Measurements from ENCODE around the gene LEUTX.

Gene LEUTX

GRCh38 chr19:39778763-39779162 is at the start of gene LEUTX:
LEUTX (plus strand) TSS chr19:39778854; CDS start chr19:39778921, 67 bp downstream.
- no peaks in the 10 kb centered on the region for H3K36me3 ChIP-seq (ENCODE audit: control insufficient read depth, insufficient read depth, low read length)
- H3K9ac ChIP-seq (ENCODE audit: low read depth, low read length), result no peak within 1 kb of the TSS
- H3K9me3 ChIP-seq (ENCODE audit: control insufficient read depth, insufficient read depth, low read length), result no peaks in the 10 kb centered on the region
- H3K4me3 ChIP-seq (ENCODE audit: low read depth, low read length), result no peak within 1 kb of the TSS
- H3K27ac ChIP-seq (ENCODE audit: low read depth, low read length), result no peak within 1 kb of the TSS
- H3K27me3 ChIP-seq (ENCODE audit: control insufficient read depth, insufficient read depth, low read length), result no peaks in the 10 kb centered on the region
- no peaks in the 10 kb centered on the region for H3K4me1 ChIP-seq (ENCODE audit: control insufficient read depth, insufficient read depth, low read length)

- H3K9me3 ChIP-seq (ENCODE audit: control insufficient read depth, insufficient read depth, low read length), result no peaks in the 10 kb centered on the region
- H3K27ac ChIP-seq (ENCODE audit: low read depth, low read length), result no peak overlapping the region
- H3K4me1 ChIP-seq (ENCODE audit: control insufficient read depth, insufficient read depth, low read length), result no peaks in the 10 kb centered on the region
- no peak overlapping the region for H3K9ac ChIP-seq (ENCODE audit: low read depth, low read length)
- H3K36me3 ChIP-seq (ENCODE audit: control insufficient read depth, insufficient read depth, low read length), result no peaks in the 10 kb centered on the region
- no peak overlapping the region for H3K4me3 ChIP-seq (ENCODE audit: low read depth, low read length)
- H3K27me3 ChIP-seq (ENCODE audit: control insufficient read depth, insufficient read depth, low read length), result no peaks in the 10 kb centered on the region
These were observed 49.1 kb upstream of the LEUTX start for GRCh38 chr19:39729594-39729993.

GRCh38 chr19:39731685-39732084 is 47.0 kb upstream of the LEUTX start:
- Histone ChIP-seq H3K4me3 (ENCODE audit: low read depth, low read length) (no peak overlapping the region), H3K4me1 (ENCODE audit: control insufficient read depth, insufficient read depth, low read length) (no peaks in the 10 kb centered on the region), H3K36me3 (ENCODE audit: control insufficient read depth, insufficient read depth, low read length) (no peaks in the 10 kb centered on the region), H3K27ac (ENCODE audit: low read depth, low read length) (no peak overlapping the region), H3K9me3 (ENCODE audit: control insufficient read depth, insufficient read depth, low read length) (no peaks in the 10 kb centered on the region), H3K9ac (ENCODE audit: low read depth, low read length) (no peak overlapping the region), H3K27me3 (ENCODE audit: control insufficient read depth, insufficient read depth, low read length) (no peaks in the 10 kb centered on the region)

- Histone ChIP-seq H3K27ac (ENCODE audit: low read depth, low read length) (no peak overlapping the region), H3K27me3 (ENCODE audit: control insufficient read depth, insufficient read depth, low read length) (no peaks in the 10 kb centered on the region), H3K36me3 (ENCODE audit: control insufficient read depth, insufficient read depth, low read length) (no peaks in the 10 kb centered on the region), H3K9me3 (ENCODE audit: control insufficient read depth, insufficient read depth, low read length) (no peaks in the 10 kb centered on the region), H3K4me1 (ENCODE audit: control insufficient read depth, insufficient read depth, low read length) (no peaks in the 10 kb centered on the region; the same call in 1 of the 2 replicates), H3K9ac (ENCODE audit: low read depth, low read length) (no peak overlapping the region), H3K4me3 (ENCODE audit: low read depth, low read length) (no peak overlapping the region)
These were observed 44.8 kb upstream of the LEUTX start for GRCh38 chr19:39733841-39734240.

- Histone ChIP-seq H3K9ac (ENCODE audit: low read depth, low read length) (no peak overlapping the region), H3K9me3 (ENCODE audit: control insufficient read depth, insufficient read depth, low read length) (no peaks in the 10 kb centered on the region), H3K27ac (ENCODE audit: low read depth, low read length) (no peak overlapping the region), H3K36me3 (ENCODE audit: control insufficient read depth, insufficient read depth, low read length) (no peaks in the 10 kb centered on the region), H3K4me3 (ENCODE audit: low read depth, low read length) (no peak overlapping the region), H3K27me3 (ENCODE audit: control insufficient read depth, insufficient read depth, low read length) (no peaks in the 10 kb centered on the region), H3K4me1 (ENCODE audit: control insufficient read depth, insufficient read depth, low read length) (no peaks in the 10 kb centered on the region; the same call in 1 of the 2 replicates)
These were observed 43.0 kb upstream of the LEUTX start for GRCh38 chr19:39735688-39736087.

- H3K4me3 ChIP-seq (ENCODE audit: low read depth, low read length), result no peak overlapping the region
- H3K36me3 ChIP-seq (ENCODE audit: control insufficient read depth, insufficient read depth, low read length), result no peaks in the 10 kb centered on the region
- no peak overlapping the region for H3K27ac ChIP-seq (ENCODE audit: low read depth, low read length)
- no peak overlapping the region for H3K9ac ChIP-seq (ENCODE audit: low read depth, low read length)
- no peaks in the 10 kb centered on the region for H3K27me3 ChIP-seq (ENCODE audit: control insufficient read depth, insufficient read depth, low read length)
- no peaks in the 10 kb centered on the region; the same call in 1 of the 2 replicates for H3K4me1 ChIP-seq (ENCODE audit: control insufficient read depth, insufficient read depth, low read length)
- H3K9me3 ChIP-seq (ENCODE audit: control insufficient read depth, insufficient read depth, low read length), result no peaks in the 10 kb centered on the region
These were observed 42.6 kb upstream of the LEUTX start for GRCh38 chr19:39736088-39736487.

- Histone ChIP-seq H3K9me3 (ENCODE audit: control insufficient read depth, insufficient read depth, low read length) (no peaks in the 10 kb centered on the region), H3K9ac (ENCODE audit: low read depth, low read length) (no peak overlapping the region), H3K4me3 (ENCODE audit: low read depth, low read length) (no peak overlapping the region), H3K4me1 (ENCODE audit: control insufficient read depth, insufficient read depth, low read length) (no peaks in the 10 kb centered on the region; the same call in 1 of the 2 replicates), H3K36me3 (ENCODE audit: control insufficient read depth, insufficient read depth, low read length) (no peaks in the 10 kb centered on the region), H3K27ac (ENCODE audit: low read depth, low read length) (no peak overlapping the region), H3K27me3 (ENCODE audit: control insufficient read depth, insufficient read depth, low read length) (no peaks in the 10 kb centered on the region)
These were observed 41.3 kb upstream of the LEUTX start for GRCh38 chr19:39737351-39737750.

GRCh38 chr19:39737891-39738290 is 40.8 kb upstream of the LEUTX start, which contains the start of gene CLC:
CLC (minus strand) TSS chr19:39738029; CDS start chr19:39737952, 77 bp downstream.
- Histone ChIP-seq H3K9ac (ENCODE audit: low read depth, low read length) (no peak within 1 kb of the TSS), H3K36me3 (ENCODE audit: control insufficient read depth, insufficient read depth, low read length) (no peaks in the 10 kb centered on the region), H3K4me3 (ENCODE audit: low read depth, low read length) (no peak within 1 kb of the TSS), H3K27me3 (ENCODE audit: control insufficient read depth, insufficient read depth, low read length) (no peaks in the 10 kb centered on the region), H3K27ac (ENCODE audit: low read depth, low read length) (no peak within 1 kb of the TSS), H3K4me1 (ENCODE audit: control insufficient read depth, insufficient read depth, low read length) (no peaks in the 10 kb centered on the region; the same call in 1 of the 2 replicates), H3K9me3 (ENCODE audit: control insufficient read depth, insufficient read depth, low read length) (no peaks in the 10 kb centered on the region)

GRCh38 chr19:39738814-39739213 is 39.8 kb upstream of the LEUTX start:
- H3K4me3 ChIP-seq (ENCODE audit: low read depth, low read length), result no peak overlapping the region
- no peak overlapping the region for H3K27ac ChIP-seq (ENCODE audit: low read depth, low read length)
- no peak overlapping the region for H3K9ac ChIP-seq (ENCODE audit: low read depth, low read length)
- H3K36me3 ChIP-seq (ENCODE audit: control insufficient read depth, insufficient read depth, low read length), result no peaks in the 10 kb centered on the region
- no peaks in the 10 kb centered on the region for H3K9me3 ChIP-seq (ENCODE audit: control insufficient read depth, insufficient read depth, low read length)
- H3K27me3 ChIP-seq (ENCODE audit: control insufficient read depth, insufficient read depth, low read length), result no peaks in the 10 kb centered on the region
- no peaks in the 10 kb centered on the region; the same call in 1 of the 2 replicates for H3K4me1 ChIP-seq (ENCODE audit: control insufficient read depth, insufficient read depth, low read length)

- H3K27me3 ChIP-seq (ENCODE audit: control insufficient read depth, insufficient read depth, low read length), result no peaks in the 10 kb centered on the region
- no peak overlapping the region for H3K27ac ChIP-seq (ENCODE audit: low read depth, low read length)
These were observed 38.3 kb upstream of the LEUTX start for GRCh38 chr19:39740395-39740794.

GRCh38 chr19:39745643-39746042 is 33.0 kb upstream of the LEUTX start:
- no peaks in the 10 kb centered on the region for H3K9me3 ChIP-seq (ENCODE audit: control insufficient read depth, insufficient read depth, low read length)
- no peak overlapping the region for H3K9ac ChIP-seq (ENCODE audit: low read depth, low read length)
- H3K27ac ChIP-seq (ENCODE audit: low read depth, low read length), result no peak overlapping the region
- H3K4me3 ChIP-seq (ENCODE audit: low read depth, low read length), result no peak overlapping the region
- no peaks in the 10 kb centered on the region for H3K36me3 ChIP-seq (ENCODE audit: control insufficient read depth, insufficient read depth, low read length)
- no peaks in the 10 kb centered on the region for H3K27me3 ChIP-seq (ENCODE audit: control insufficient read depth, insufficient read depth, low read length)
- H3K4me1 ChIP-seq (ENCODE audit: control insufficient read depth, insufficient read depth, low read length), result no peaks in the 10 kb centered on the region

More at GRCh38 chr19:39740395-39740794, 38.3 kb upstream of the LEUTX start:
- H3K4me3 ChIP-seq (ENCODE audit: low read depth, low read length), result no peak overlapping the region
- H3K36me3 ChIP-seq (ENCODE audit: control insufficient read depth, insufficient read depth, low read length), result no peaks in the 10 kb centered on the region
- no peaks in the 10 kb centered on the region for H3K9me3 ChIP-seq (ENCODE audit: control insufficient read depth, insufficient read depth, low read length)
- H3K4me1 ChIP-seq (ENCODE audit: control insufficient read depth, insufficient read depth, low read length), result no peaks in the 10 kb centered on the region; the same call in 1 of the 2 replicates
- H3K9ac ChIP-seq (ENCODE audit: low read depth, low read length), result no peak overlapping the region
